Mesenchymal stem cell (in vitro differentiated cells and primary cell): ENCODE measurements around the gene RTCA.

Experiments
- DNase-seq: peaks from one replicate; pipeline ENCODE4 v3.0.0-alpha.2; 2013
- H2AFZ ChIP-seq: one replicate; pipeline ENCODE4 v1.6.1; 2013; ENCODE audit warnings: low read depth, mild to moderate bottlenecking, control low read depth, inconsistent platforms, low read length, moderate library complexity
- H2AK5ac ChIP-seq: 2 replicates; pipeline ENCODE4 v1.6.1; 2013; ENCODE audit warnings: low read length, moderate library complexity, mild to moderate bottlenecking, inconsistent platforms; ENCODE audit not compliant: severe bottlenecking
- H2BK120ac ChIP-seq: one replicate; pipeline ENCODE4 v1.6.1; 2013; ENCODE audit warnings: low read depth, mild to moderate bottlenecking, inconsistent platforms, low read length, moderate library complexity
- H2BK12ac ChIP-seq, 2 experiments: one replicate each; pipeline ENCODE4 v1.6.1; 2013; ENCODE audit warnings: inconsistent platforms in 2 of 2, low read length in 2 of 2, mild to moderate bottlenecking in 2 of 2, moderate library complexity in 2 of 2, control low read depth in 1 of 2
- H2BK15ac ChIP-seq: one replicate; pipeline ENCODE4 v1.6.1; 2013; ENCODE audit warnings: mild to moderate bottlenecking, low read depth, inconsistent platforms; ENCODE audit not compliant: poor library complexity, severe bottlenecking
- H2BK5ac ChIP-seq: 2 replicates; pipeline ENCODE4 v1.6.1; 2013; ENCODE audit warnings: low read depth, mild to moderate bottlenecking, low read length, control low read depth, inconsistent platforms; ENCODE audit not compliant: poor library complexity, severe bottlenecking
- H3K14ac ChIP-seq, 2 experiments: one replicate each; pipeline ENCODE4 v1.6.1; 2013; ENCODE audit warnings: inconsistent platforms in 2 of 2, low read length in 2 of 2, control low read depth in 1 of 2, mild to moderate bottlenecking in 1 of 2, moderate library complexity in 1 of 2
- H3K18ac ChIP-seq, 2 experiments: one replicate each; pipeline ENCODE4 v1.6.1; 2013; ENCODE audit warnings: inconsistent platforms in 2 of 2, low read length in 2 of 2, control low read depth in 1 of 2, low read depth in 1 of 2, mild to moderate bottlenecking in 1 of 2
- H3K23ac ChIP-seq, 2 experiments: one replicate each; pipeline ENCODE4 v1.6.1; 2013; ENCODE audit warnings: inconsistent platforms in 2 of 2, low read length in 2 of 2, mild to moderate bottlenecking in 2 of 2, moderate library complexity in 2 of 2, control low read depth in 1 of 2
- H3K27ac ChIP-seq: 2 replicates; pipeline ENCODE4 v1.5.1; 2013; ENCODE audit warnings: mild to moderate bottlenecking, moderate library complexity, low read length, control low read depth, inconsistent platforms; ENCODE audit not compliant: poor library complexity, severe bottlenecking
- H3K27me3 ChIP-seq, 2 experiments: 2 replicates each; pipeline versions ENCODE4 v1.6.1 to v1.7.0; 2013; ENCODE audit warnings: low read length in 2 of 2, mild to moderate bottlenecking in 2 of 2, moderate library complexity in 2 of 2, control low read depth in 1 of 2, inconsistent platforms in 1 of 2; ENCODE audit not compliant: control insufficient read depth in 1 of 2, insufficient read depth in 1 of 2
- H3K36me3 ChIP-seq, 2 experiments: 2 replicates each; pipeline versions ENCODE4 v1.6.1 to v1.7.0; 2013; ENCODE audit warnings: low read length in 2 of 2, control low read depth in 1 of 2, inconsistent platforms in 1 of 2, low read depth in 1 of 2, mild to moderate bottlenecking in 1 of 2; ENCODE audit not compliant: insufficient read depth in 2 of 2, control insufficient read depth in 1 of 2
- H3K4ac ChIP-seq, 2 experiments: one replicate each; pipeline ENCODE4 v1.6.1; 2013; ENCODE audit warnings: inconsistent platforms in 2 of 2, low read length in 2 of 2, mild to moderate bottlenecking in 2 of 2, moderate library complexity in 2 of 2, control low read depth in 1 of 2, low read depth in 1 of 2
- H3K4me1 ChIP-seq: 2 replicates; pipeline ENCODE4 v1.6.1; 2013; ENCODE audit warnings: low read depth, low read length, control low read depth; ENCODE audit not compliant: control insufficient read depth, insufficient read depth
- H3K4me2 ChIP-seq: 2 replicates; pipeline ENCODE4 v1.6.1; 2013; ENCODE audit warnings: low read length, mild to moderate bottlenecking, inconsistent platforms; ENCODE audit not compliant: poor library complexity, severe bottlenecking
- H3K4me3 ChIP-seq, 2 experiments: 2 replicates each; pipeline versions ENCODE4 v1.5.1 to v1.7.0; 2013; ENCODE audit warnings: low read length in 2 of 2, mild to moderate bottlenecking in 2 of 2, control low read depth in 1 of 2, low read depth in 1 of 2; ENCODE audit not compliant: insufficient read depth in 1 of 2
- H3K79me1 ChIP-seq: replicated peaks from 2 replicates; pipeline ENCODE4 v1.6.1; 2013; ENCODE audit warnings: mild to moderate bottlenecking, control low read depth, low read length, inconsistent platforms; ENCODE audit not compliant: poor library complexity, severe bottlenecking
- H3K9ac ChIP-seq: 2 replicates; pipeline ENCODE4 v1.7.0; 2013; ENCODE audit warnings: mild to moderate bottlenecking, low read length, moderate library complexity
- H3K9me3 ChIP-seq: 2 replicates; pipeline ENCODE4 v1.7.0; 2013; ENCODE audit warnings: mild to moderate bottlenecking, low read length; ENCODE audit not compliant: control insufficient read depth
- H4K8ac ChIP-seq: one replicate; pipeline ENCODE4 v1.6.1; 2013; ENCODE audit warnings: inconsistent platforms, mild to moderate bottlenecking, low read length, moderate library complexity
- H4K91ac ChIP-seq: one replicate; pipeline ENCODE4 v1.6.1; 2013; ENCODE audit warnings: mild to moderate bottlenecking, low read length, inconsistent platforms
- WGBS: methylation state at CpG from one replicate; pipeline ENCODE4 v1.1.7; 2013; ENCODE audit warnings: mixed read lengths; 5-methylcytosine and 5-hydroxymethylcytosine counted together

Gene RTCA

GRCh38 chr1:100313382-100313781, 47.4 kb downstream of the RTCA start:
- H3K27ac ChIP-seq: no peak overlapping the region
- H4K8ac ChIP-seq: no peak overlapping the region

GRCh38 chr1:100316622-100317021, 50.6 kb downstream of the RTCA start:
- no peak overlapping the region for H4K8ac ChIP-seq
- H3K14ac ChIP-seq: no peak overlapping the region
- H3K4me2 ChIP-seq: no peak overlapping the region
- H2AK5ac ChIP-seq: no peak overlapping the region
- H2AFZ ChIP-seq: no peak overlapping the region
- no peak overlapping the region for H2BK12ac ChIP-seq
- no peak overlapping the region for H4K91ac ChIP-seq
- no peak overlapping the region for H3K4ac ChIP-seq
- no peak overlapping the region for H3K23ac ChIP-seq
- no peak overlapping the region for H2BK5ac ChIP-seq
- H3K9ac ChIP-seq: no peak overlapping the region
- no peak overlapping the region for H2BK15ac ChIP-seq
- H3K79me1 ChIP-seq: no peaks in the 10 kb centered on the region
- no peak overlapping the region for H2BK120ac ChIP-seq
- no peak overlapping the region for H3K4me3 ChIP-seq
- no peak overlapping the region for H3K27ac ChIP-seq
- peaks cover 0 to 6% of the 10 kb centered on the region in 2 experiments for H3K27me3 ChIP-seq
- H3K18ac ChIP-seq: no peak overlapping the region
- H3K4me1 ChIP-seq: no peaks in the 10 kb centered on the region
- DNase-seq: no peak
- no peaks in the 10 kb centered on the region for H3K36me3 ChIP-seq
- H3K9me3 ChIP-seq: peaks cover 17% of the 10 kb centered on the region

More at GRCh38 chr1:100313382-100313781, 47.4 kb downstream of the RTCA start:
- Histone ChIP-seq H4K91ac (no peak overlapping the region), H2AK5ac (no peak overlapping the region), H3K4me3 (no peak overlapping the region), H3K4me2 (no peak overlapping the region), H3K9me3 (peaks cover 7% of the 10 kb centered on the region), H2BK12ac (no peak overlapping the region), H3K4me1 (no peaks in the 10 kb centered on the region), H3K18ac (no peak overlapping the region), H2BK120ac (no peak overlapping the region), H3K23ac (no peak overlapping the region), H2BK5ac (no peak overlapping the region), H3K79me1 (no peaks in the 10 kb centered on the region), H2AFZ (no peak overlapping the region), H3K9ac (no peak overlapping the region), H3K27me3 (peaks cover 0 to 6% of the 10 kb centered on the region in 2 experiments), H3K14ac (no peak overlapping the region), H3K4ac (no peak overlapping the region), H3K36me3 (no peaks in the 10 kb centered on the region), H2BK15ac (no peak overlapping the region)
- 77% methylated on average over 4 of the region's 4 CpGs for WGBS
- DNase-seq: no peak

GRCh38 chr1:100320311-100321099, 54.5 kb downstream of the RTCA start:
- Histone ChIP-seq H3K4me2 (no peak overlapping the region), H3K27ac (no peak overlapping the region), H3K4me1 (peaks cover 2% of the 10 kb centered on the region), H2BK120ac (no peak overlapping the region), H3K27me3 (peaks cover 0 to 6% of the 10 kb centered on the region in 2 experiments), H2BK15ac (no peak overlapping the region), H3K9me3 (peaks cover 17% of the 10 kb centered on the region), H3K36me3 (no peaks in the 10 kb centered on the region), H2AK5ac (no peak overlapping the region), H2AFZ (no peak overlapping the region), H3K4ac (no peak overlapping the region), H3K23ac (no peak overlapping the region), H2BK5ac (no peak overlapping the region), H4K8ac (no peak overlapping the region), H3K9ac (no peak overlapping the region), H2BK12ac (no peak overlapping the region), H3K4me3 (no peak overlapping the region), H3K18ac (no peak overlapping the region), H3K14ac (no peak overlapping the region), H4K91ac (no peak overlapping the region), H3K79me1 (no peaks in the 10 kb centered on the region)
- WGBS: 96% methylated on average over 2 of the region's 2 CpGs
- no peak for DNase-seq

- Histone ChIP-seq H4K8ac (no peak overlapping the region), H3K9ac (no peak overlapping the region), H3K23ac (no peak overlapping the region), H2AK5ac (no peak overlapping the region), H4K91ac (no peak overlapping the region), H3K27me3 (peaks cover 0 to 2% of the 10 kb centered on the region in 2 experiments), H3K36me3 (no peaks in the 10 kb centered on the region), H3K18ac (no peak overlapping the region), H3K4me3 (no peak overlapping the region), H3K4me1 (peaks cover 2% of the 10 kb centered on the region), H3K27ac (no peak overlapping the region), H2BK5ac (no peak overlapping the region), H3K4me2 (no peak overlapping the region), H2BK120ac (no peak overlapping the region), H3K79me1 (no peaks in the 10 kb centered on the region), H3K9me3 (peaks cover 11% of the 10 kb centered on the region), H3K4ac (no peak overlapping the region), H2BK15ac (no peak overlapping the region), H2AFZ (no peak overlapping the region), H3K14ac (no peak overlapping the region), H2BK12ac (no peak overlapping the region)
- WGBS: 87% methylated on average over 7 of the region's 7 CpGs
- no peak for DNase-seq
Measured at GRCh38 chr1:100321100-100321493, 55.1 kb downstream of the RTCA start.
